GM18861 (cell line): Measurements from ENCODE around the gene TNIK.
A peak's percentile ranks its signal among the peaks of the same experiment; 100 is the strongest.
"Not testable (repeated sequence)": the region's sequence is repeated elsewhere in the genome, so short reads cannot be mapped to it uniquely, and the experiment has no call there.

Source experiments
- ATAC-seq: cut with Tn5 transposase; IDR thresholded peaks from one replicate; pipeline ENCODE4 v1.9.1; 2021; ENCODE audit not compliant: unreplicated experiment

TNIK gene

GRCh38 chr3:171290680-171291079, 169.5 kb downstream of the TNIK start:
- no peak for ATAC-seq

- ATAC-seq, result no peak
Observed at GRCh38 chr3:171289291-171289690, 170.9 kb downstream of the TNIK start.

GRCh38 chr3:171287761-171288160, 172.4 kb downstream of the TNIK start:
- not testable (repeated sequence) for ATAC-seq

GRCh38 chr3:171286580-171287249, 173.5 kb downstream of the TNIK start:
- ATAC-seq, result peak; percentile 37

DNA sequence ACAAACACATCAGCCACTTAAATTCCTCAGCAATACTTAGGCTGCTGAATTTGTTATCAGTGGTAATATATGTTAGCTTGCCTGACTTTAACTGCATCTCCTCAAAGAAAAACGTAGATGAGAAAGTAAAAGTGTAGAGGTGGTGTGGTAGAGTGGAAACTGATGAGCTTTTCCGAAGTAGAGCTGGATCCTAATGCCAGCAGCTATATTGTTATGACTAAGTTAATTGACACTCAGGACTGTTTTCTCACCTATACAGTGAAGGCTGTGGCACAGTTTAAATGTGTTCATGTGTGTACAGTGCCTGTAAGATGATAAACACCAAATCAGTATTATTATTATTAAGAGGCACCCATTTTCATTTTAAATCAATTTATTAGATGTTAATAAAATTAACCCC, 174.9 kb downstream of the TNIK start:
- ATAC-seq, result peak; percentile 38

DNA sequence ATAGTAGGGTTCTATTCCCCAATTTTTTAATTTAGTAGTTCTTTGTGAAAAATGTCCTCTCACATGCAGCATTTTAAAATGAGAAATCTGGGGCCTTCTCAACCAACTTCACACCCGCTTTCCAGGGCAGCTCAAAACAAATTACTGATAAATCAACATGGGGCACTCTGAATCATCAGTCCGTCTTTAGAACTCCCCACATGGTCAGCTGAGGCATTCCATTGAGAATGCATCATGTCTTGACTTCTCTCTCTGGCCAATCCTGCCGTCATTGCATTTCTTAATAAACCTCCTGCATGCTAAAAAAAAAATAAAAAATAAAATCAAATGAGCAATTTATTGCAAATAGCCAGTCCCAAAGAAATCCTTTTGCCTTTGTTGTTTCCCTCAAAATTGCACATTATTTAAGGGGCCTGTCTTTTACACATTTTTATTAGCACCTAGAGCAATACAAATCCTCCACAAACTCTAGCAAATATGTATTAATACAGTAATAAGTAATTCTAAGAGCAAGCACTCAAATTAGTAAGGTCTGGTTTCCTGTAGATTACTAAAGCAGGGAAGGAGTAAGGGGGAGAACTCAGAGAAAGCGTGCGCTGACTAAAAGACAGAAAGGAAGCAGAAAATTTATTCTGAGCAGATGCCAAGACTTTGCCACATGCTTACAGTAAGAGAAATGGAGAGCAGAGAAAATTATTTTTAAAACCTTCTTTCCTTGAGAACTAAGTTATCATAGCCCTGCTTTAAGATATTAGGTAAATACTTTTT, 175.7 kb downstream of the TNIK start:
- ATAC-seq, result peak; percentile 44

DNA sequence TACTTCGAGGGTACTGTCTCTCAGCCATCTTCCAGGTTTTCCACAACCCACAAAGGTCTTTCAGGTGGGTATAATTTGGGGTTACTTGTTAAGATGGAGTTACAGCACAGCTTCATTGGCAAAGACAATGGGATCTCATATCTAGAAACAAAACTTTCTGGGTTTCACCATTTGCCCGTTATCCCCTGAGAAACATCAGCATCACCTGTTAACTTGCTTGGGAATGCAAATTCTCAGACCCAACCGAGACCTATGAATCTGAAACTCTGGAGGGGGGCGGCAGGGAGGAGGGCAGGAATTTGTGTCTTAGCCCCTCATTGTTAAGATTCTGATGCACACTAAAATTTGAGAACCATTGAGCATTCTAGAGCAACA, 176.4 kb downstream of the TNIK start:
- ATAC-seq, result no peak

DNA sequence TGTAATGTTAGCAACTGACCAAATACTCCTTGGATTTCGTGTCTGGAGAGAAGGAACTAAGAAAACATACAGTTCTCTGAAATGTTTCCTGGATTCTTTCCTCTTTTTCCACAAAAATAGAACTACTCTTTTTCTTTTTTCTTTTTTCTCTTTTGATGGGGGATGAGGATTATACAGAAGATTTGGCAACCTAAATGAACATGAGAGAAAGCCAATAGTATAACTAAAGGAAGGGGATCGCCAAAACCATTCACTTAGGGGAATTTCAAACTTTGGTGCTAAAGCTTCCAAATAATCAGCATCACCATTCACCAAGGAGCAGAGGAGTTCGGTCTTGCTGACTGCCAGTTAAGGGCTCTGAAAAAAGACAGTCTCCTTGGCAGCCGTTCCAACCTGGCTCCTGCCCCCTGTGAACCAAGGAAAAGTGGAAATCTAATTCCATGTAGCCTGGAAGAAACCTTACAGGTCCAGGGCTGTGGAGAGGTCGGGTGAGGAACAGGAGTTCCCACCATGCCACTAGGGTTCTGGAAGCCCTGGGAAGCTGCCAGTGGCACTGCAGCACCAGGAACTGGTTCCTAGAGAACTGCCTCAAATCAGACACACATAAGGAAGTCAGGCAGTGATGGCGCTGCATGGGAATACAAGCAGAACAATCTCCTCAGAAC, 176.9 kb downstream of the TNIK start:
- ATAC-seq, result no peak

DNA sequence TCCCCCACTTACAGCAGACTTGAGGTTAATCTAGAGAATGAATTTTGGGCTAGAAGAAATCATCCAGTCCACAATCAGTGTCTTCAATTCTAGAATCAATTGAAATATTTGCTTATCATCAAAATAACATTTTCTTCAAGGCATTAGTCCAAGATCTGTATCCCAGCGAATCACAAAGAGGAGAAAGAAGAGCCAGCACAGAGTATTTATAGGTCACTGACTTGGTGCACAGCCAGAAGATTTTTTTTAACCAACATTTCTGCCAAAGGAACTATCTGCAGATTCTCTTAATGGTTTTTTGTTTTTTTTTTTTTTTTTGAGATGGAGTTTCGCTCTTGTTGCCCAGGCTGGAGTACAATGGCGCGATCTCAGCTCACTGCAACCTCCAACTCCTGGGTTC, 178.2 kb downstream of the TNIK start:
- no peak for ATAC-seq

DNA sequence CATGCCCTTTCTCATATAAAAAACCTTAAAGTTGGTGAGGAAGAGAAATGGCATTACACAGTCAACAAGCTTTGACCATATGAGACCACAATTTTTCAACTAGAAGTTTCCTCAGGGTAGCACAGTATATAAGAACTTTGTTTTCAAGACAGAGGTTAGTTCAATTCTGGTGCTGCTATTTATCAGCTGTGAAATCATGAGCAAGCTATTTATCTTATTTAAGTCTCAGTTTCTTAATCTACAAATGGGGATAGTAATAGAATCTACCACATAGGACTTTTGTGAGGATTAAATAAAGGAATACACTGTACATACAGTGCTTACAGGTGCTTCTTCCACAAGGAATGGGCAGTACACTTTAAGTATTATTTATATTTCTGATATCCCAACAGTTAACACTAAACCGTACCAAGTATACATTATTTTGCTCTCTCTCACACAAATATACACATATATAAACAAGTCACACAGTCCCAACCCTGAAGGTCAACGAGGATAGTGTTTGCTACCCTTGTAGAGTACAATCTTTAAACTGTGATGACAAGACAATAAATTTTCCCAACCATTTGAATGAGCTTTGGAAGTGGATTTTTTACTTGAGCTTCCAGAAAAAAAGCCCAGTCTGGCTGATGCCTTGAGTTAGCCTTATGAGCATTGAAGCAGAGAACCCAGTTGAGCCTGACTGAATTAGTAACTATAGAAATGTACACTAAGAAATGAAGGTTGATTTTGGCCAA, 178.8 kb downstream of the TNIK start:
- no peak for ATAC-seq

DNA sequence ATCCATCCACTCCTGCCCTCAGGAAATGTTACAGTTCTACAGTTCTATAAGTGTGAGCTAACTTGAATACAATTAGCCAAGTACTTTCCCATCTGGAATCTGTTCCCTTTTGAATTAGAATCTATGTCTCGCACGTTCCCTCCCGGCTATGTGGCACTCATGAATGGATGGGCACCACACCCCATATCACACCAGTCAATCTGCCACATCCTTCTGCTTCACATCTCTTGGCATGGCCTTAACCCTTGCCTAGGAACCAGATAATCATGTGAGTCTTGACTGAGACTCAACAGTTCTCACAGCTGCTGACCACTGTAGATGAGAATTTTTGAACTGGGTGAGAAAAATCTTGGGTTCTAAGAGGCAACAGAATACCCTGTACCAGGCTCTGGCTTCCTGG, 180.2 kb downstream of the TNIK start:
- no peak for ATAC-seq

GRCh38 chr3:171278299-171278590, 182.0 kb downstream of the TNIK start:
- no peak for ATAC-seq

DNA sequence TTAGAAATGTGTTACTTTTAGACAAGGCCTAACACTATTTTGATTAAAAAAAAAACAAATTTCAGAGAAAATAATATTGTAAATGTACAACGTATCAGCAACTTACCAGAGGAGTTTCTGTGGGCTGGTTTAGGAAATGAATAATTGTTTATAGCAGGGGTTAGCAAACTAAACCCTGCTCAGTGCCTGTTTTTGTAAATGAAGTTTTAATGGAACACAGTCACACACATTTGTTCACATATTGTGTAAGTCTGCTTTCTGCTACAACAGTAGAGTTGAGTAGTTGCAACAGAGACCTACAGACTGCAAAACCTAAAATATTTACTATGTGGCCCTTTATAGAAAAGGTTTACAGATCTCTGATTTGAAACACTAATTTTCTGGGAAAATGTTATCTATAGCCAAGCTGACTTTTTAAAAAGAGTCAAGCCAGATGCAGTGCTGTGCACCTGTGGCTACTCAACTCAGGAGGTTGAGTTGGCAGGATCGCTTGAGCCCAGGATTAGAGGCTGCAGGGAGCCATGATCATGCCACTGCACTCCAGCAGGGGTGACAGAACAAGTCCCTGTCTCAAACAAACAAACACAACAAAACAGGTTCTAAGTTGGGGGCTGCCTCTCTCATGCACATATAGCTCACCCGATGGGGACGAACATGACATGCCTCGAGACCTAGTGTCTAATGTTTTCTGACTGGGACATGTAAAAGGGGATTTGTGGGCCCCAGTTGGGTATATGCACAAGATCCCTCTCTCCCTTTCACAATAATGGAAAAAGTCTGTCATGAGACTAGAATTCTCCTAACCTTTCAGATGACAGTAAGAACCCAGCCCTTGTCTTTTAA, 182.5 kb downstream of the TNIK start:
- no peak for ATAC-seq

DNA sequence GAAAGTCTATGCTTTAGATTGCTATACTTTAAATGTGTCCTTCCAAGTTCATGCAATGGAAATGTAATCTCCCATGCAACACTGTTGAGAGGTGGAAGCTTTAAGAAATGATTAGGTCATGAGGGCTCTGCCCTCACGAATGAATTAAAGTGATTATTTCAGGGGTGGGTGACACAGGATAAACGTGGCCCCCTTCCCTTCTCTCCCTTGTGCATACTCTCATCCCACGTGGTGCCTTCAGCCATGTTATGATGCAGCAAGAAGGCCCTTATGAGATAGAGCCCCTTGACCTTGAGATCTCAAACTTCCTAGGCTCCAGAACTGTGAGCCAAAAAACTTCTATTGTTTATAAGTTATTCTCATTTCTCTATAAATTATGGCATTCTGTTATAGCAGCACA, 183.3 kb downstream of the TNIK start:
- ATAC-seq, result no peak

DNA sequence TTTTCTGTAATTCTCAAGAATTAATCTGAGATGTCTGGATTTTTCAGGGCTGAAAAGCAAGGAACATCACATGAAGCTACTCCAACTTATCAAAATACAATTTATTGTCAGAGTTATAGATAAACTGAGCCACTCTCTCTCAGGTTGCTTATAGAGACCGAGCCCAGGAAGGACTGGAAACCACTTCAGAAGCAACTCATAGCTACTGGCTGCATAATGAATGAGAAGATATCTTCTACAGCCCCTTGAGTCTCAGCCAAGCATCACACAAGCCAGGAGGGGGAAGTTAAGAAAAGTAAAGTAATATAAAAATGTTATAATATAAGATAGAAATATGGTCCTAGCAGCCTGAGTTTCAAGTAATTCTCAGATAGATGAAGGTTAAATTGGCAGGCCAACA, 186.0 kb downstream of the TNIK start:
- no peak for ATAC-seq

DNA sequence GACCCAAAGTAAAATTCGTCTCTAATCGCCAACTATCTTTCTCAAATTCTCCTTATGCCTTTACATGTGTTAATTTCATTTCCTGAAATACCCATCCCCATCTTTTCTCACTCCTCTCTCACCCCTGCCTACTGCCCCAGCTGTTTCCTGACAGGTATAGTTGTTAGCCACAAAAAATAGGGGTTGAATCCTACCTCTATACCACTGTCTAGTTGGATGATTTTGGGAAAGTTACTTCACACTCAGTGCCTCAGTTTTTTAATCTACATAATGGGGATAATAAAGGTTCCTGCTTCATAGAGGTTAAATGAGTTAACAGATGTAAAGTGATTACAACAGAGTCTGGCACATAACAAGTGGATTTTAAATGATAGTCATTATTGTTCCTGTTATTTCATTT, 189.7 kb downstream of the TNIK start:
- no peak for ATAC-seq

GRCh38 chr3:171269542-171269941, 190.7 kb downstream of the TNIK start:
- ATAC-seq, result peak; percentile 42

- no peak for ATAC-seq
Observed at GRCh38 chr3:171268677-171269076, 191.5 kb downstream of the TNIK start.

- no peak for ATAC-seq
Observed at GRCh38 chr3:171267104-171267503, 193.1 kb downstream of the TNIK start.

- ATAC-seq, result no peak
Observed at GRCh38 chr3:171266740-171267073, 193.5 kb downstream of the TNIK start.
